IMR-90 (cell line): ENCODE data around the gene ADAP1. TPM values are rescaled to one million over a fixed set of nuclear protein-coding genes. Genes with fewer than 3 reads are reported as not detected.

Experiments used
- ATAC-seq: fragments of 200-7000 bp; cut with Tn5 transposase; 2 replicates; pipeline ENCODE4 v1.9.1; 2020; ENCODE audit warnings: low read depth, mild to moderate bottlenecking, moderate library complexity
- BruUV-seq: library from RNA; stranded (reverse); fragments of 400-500 nt; replicated peaks from 2 replicates; lab custom pipeline; 2021; lab: Mats Ljungman, UMichigan
- CTCF ChIA-PET: fragments of 300-600 bp; formaldehyde crosslinking; extraction: SDS; loops from one replicate; lab custom pipeline; 2021; ENCODE audit warnings: antibody characterized with exemption; lab: Yijun Ruan, JAX
- POLR2A ChIA-PET: fragments of 300-600 bp; sonication (Branson Sonifier 250); formaldehyde crosslinking; loops from one replicate; lab custom pipeline; 2022; ENCODE audit warnings: antibody characterized with exemption; ENCODE audit not compliant: unreplicated experiment; lab: Charles Lee
- DNase-seq: peaks from one replicate; pipeline ENCODE4 v3.0.0; 2013
- H2AFZ ChIP-seq: replicated peaks from 2 replicates; pipeline ENCODE3; 2013; ENCODE audit warnings: low read length, mild to moderate bottlenecking; ENCODE audit not compliant: poor library complexity
- H2AK5ac ChIP-seq: 2 replicates; pipeline ENCODE4 v1.6.1; 2013; ENCODE audit warnings: low read depth, low read length, inconsistent platforms
- H2AK9ac ChIP-seq: replicated peaks from 2 replicates; pipeline ENCODE3; 2013; ENCODE audit warnings: mild to moderate bottlenecking, low read depth, low read length, moderate library complexity; ENCODE audit not compliant: poor library complexity
- H2BK120ac ChIP-seq: 2 replicates; pipeline ENCODE4 v1.6.1; 2013; ENCODE audit warnings: low read depth, low read length, inconsistent platforms
- H2BK15ac ChIP-seq: 3 replicates; pipeline ENCODE4 v1.6.1; 2013; ENCODE audit warnings: low read depth, low read length, inconsistent platforms
- H2BK20ac ChIP-seq: 2 replicates; pipeline ENCODE4 v1.6.1; 2013; ENCODE audit warnings: low read depth, mild to moderate bottlenecking, inconsistent platforms, low read length, moderate library complexity
- H2BK5ac ChIP-seq: 2 replicates; pipeline ENCODE4 v1.6.1; 2013; ENCODE audit warnings: mild to moderate bottlenecking, low read depth, low read length, inconsistent platforms; ENCODE audit not compliant: poor library complexity, severe bottlenecking
- H3K14ac ChIP-seq: replicated peaks from 2 replicates; pipeline ENCODE4 v1.6.1; 2013; ENCODE audit warnings: low read depth, low read length, inconsistent platforms
- H3K18ac ChIP-seq: 2 replicates; pipeline ENCODE4 v1.6.1; 2013; ENCODE audit warnings: low read depth, low read length, control low read depth
- H3K23ac ChIP-seq: 2 replicates; pipeline ENCODE4 v1.6.1; 2013; ENCODE audit warnings: low read depth, low read length, inconsistent platforms
- H3K27ac ChIP-seq: 2 replicates; pipeline ENCODE4 v1.5.1; 2013; ENCODE audit warnings: mild to moderate bottlenecking, control low read depth, low read length; ENCODE audit not compliant: insufficient read depth
- H3K27me3 ChIP-seq: 2 replicates; pipeline ENCODE4 v1.6.1; 2013; ENCODE audit warnings: low read length; ENCODE audit not compliant: control insufficient read depth, insufficient read depth
- H3K36me3 ChIP-seq: 2 replicates; pipeline ENCODE4 v1.6.1; 2013; ENCODE audit warnings: low read length, mixed read lengths; ENCODE audit not compliant: control insufficient read depth, insufficient read depth
- H3K4ac ChIP-seq: 2 replicates; pipeline ENCODE4 v1.6.1; 2013; ENCODE audit warnings: low read depth, low read length, inconsistent platforms
- H3K4me1 ChIP-seq: 2 replicates; pipeline ENCODE4 v1.6.1; 2013; ENCODE audit warnings: low read length, mixed read lengths; ENCODE audit not compliant: control insufficient read depth, insufficient read depth
- H3K4me2 ChIP-seq: 2 replicates; pipeline ENCODE4 v1.6.1; 2013; ENCODE audit warnings: low read depth, mild to moderate bottlenecking, control low read depth, low read length, moderate library complexity
- H3K4me3 ChIP-seq: 2 replicates; pipeline ENCODE4 v1.5.1; 2013; ENCODE audit warnings: low read depth, mild to moderate bottlenecking, control low read depth, low read length, moderate library complexity; ENCODE audit not compliant: insufficient read depth
- H3K56ac ChIP-seq: 2 replicates; pipeline ENCODE4 v1.6.1; 2013; ENCODE audit warnings: low read length, inconsistent platforms; ENCODE audit not compliant: insufficient read depth; ENCODE audit errors: extremely low read depth
- H3K79me1 ChIP-seq, 2 experiments: 2 replicates each; pipeline ENCODE4 v1.6.1; 2013; ENCODE audit warnings: low read length in 2 of 2, inconsistent platforms in 1 of 2, low read depth in 1 of 2
- H3K9ac ChIP-seq: 2 replicates; pipeline ENCODE4 v1.6.1; 2013; ENCODE audit warnings: low read depth, low read length, control low read depth
- H3K9me1 ChIP-seq: 2 replicates; pipeline ENCODE4 v1.6.1; 2013; ENCODE audit warnings: low read length, inconsistent platforms; ENCODE audit not compliant: insufficient read depth
- H3K9me3 ChIP-seq: 2 replicates; pipeline ENCODE4 v1.6.1; 2013; ENCODE audit warnings: low read length; ENCODE audit not compliant: control insufficient read depth, insufficient read depth
- H4K20me1 ChIP-seq: 2 replicates; pipeline ENCODE4 v1.6.1; 2013; ENCODE audit warnings: low read length, inconsistent platforms; ENCODE audit not compliant: insufficient read depth
- H4K5ac ChIP-seq: 2 replicates; pipeline ENCODE4 v1.6.1; 2013; ENCODE audit warnings: mild to moderate bottlenecking, low read depth, low read length, control low read depth
- H4K8ac ChIP-seq, 2 experiments: 2 replicates each; pipeline ENCODE4 v1.6.1; 2013; ENCODE audit warnings: low read depth in 2 of 2, low read length in 2 of 2, control low read depth in 1 of 2, inconsistent platforms in 1 of 2
- H4K91ac ChIP-seq: 2 replicates; pipeline ENCODE4 v1.6.1; 2013; ENCODE audit warnings: low read depth, low read length, inconsistent platforms; ENCODE audit not compliant: insufficient read depth
- BHLHE40 ChIP-seq: fragments of 150-350 bp; IDR thresholded peaks from 2 replicates; pipeline ENCODE4 v1.6.1; 2016; ENCODE audit warnings: mild to moderate bottlenecking, low read depth, low read length
- CHD1 ChIP-seq: IDR thresholded peaks from 2 replicates; pipeline ENCODE4 v1.6.1; 2012; ENCODE audit warnings: low read depth, low read length, improper control_type of control experiment
- CTCF ChIP-seq: conservative IDR thresholded peaks from 2 replicates; pipeline ENCODE4 v1.5.1; 2012; ENCODE audit warnings: mild to moderate bottlenecking, low read depth, low read length, improper control_type of control experiment
- ELK1 ChIP-seq: fragments of 150-350 bp; IDR thresholded peaks from 2 replicates; pipeline ENCODE4 v1.6.1; 2016; ENCODE audit warnings: low read depth, mild to moderate bottlenecking, low read length, moderate library complexity, borderline replicate concordance
- FOS ChIP-seq: fragments of 150-350 bp; IDR thresholded peaks from 2 replicates; pipeline ENCODE4 v1.6.1; 2016; ENCODE audit warnings: low read depth, low read length
- POLR2A ChIP-seq: IDR thresholded peaks from 2 replicates; pipeline ENCODE4 v1.6.1; 2012; ENCODE audit warnings: mild to moderate bottlenecking, low read depth, low read length
- RAD21 ChIP-seq: IDR thresholded peaks from 2 replicates; pipeline ENCODE4 v1.6.1; 2012; ENCODE audit warnings: low read length, improper control_type of control experiment
- RCOR1 ChIP-seq: IDR thresholded peaks from 2 replicates; pipeline ENCODE4 v1.6.1; 2012; ENCODE audit warnings: mild to moderate bottlenecking, low read length, improper control_type of control experiment; ENCODE audit not compliant: insufficient replicate concordance
- RFX5 ChIP-seq: IDR thresholded peaks from 2 replicates; pipeline ENCODE4 v1.8.0; 2012; ENCODE audit warnings: low read depth, mild to moderate bottlenecking, low read length, moderate library complexity
- USF2 ChIP-seq: fragments of 150-350 bp; IDR thresholded peaks from 2 replicates; pipeline ENCODE4 v1.6.1; 2017; ENCODE audit warnings: mild to moderate bottlenecking, antibody characterized with exemption, low read length, low read depth
- WGBS, 2 experiments: methylation state at CpG; one replicate each; pipeline versions ENCODE4 v1.1.5 to v1.1.7; 2013; ENCODE audit warnings: missing lambda C conversion rate in 2 of 2; ENCODE audit not compliant: insufficient read length in 1 of 2; ENCODE audit errors: extremely low coverage in 2 of 2; 5-methylcytosine and 5-hydroxymethylcytosine counted together
- dilution Hi-C: fragments of 300-500 bp; cut with HindIII; formaldehyde crosslinking; loops from one replicate; pipeline ENCODE4 v1.14.3; 2018; ENCODE audit warnings: low sequenced_read_pairs; ENCODE audit not compliant: unreplicated experiment
- in situ Hi-C: fragments of 300-500 bp; cut with MboI; formaldehyde crosslinking; loops from 3 replicates; pipeline ENCODE4 v1.14.3; 2019; ENCODE audit warnings: low sequenced_read_pairs, inconsistent platforms, mixed read lengths
- intact Hi-C: fragments of 100-400 bp; cut with micrococcal nuclease; formaldehyde crosslinking; loops from 2 replicates; pipeline ENCODE4 v1.10.0; 2022
- polyA plus RNA-seq, 3 experiments: library from polyadenylated mRNA; depleted of rRNA; stranded (reverse); fragments of >200 nt; gene quantifications; 2 replicates each; pipeline ENCODE4 v1.2.3, GENCODE V29; 2012; ENCODE audit warnings: low replicate concordance in 1 of 3
- total RNA-seq: library from RNA; depleted of rRNA; stranded (reverse); fragments of >200 nt; gene quantifications from 2 replicates; pipeline ENCODE4 v1.2.3, GENCODE V29; 2012

ADAP1 gene
- total and polyA plus RNA-seq, 2 of the 4 experiments (the other 2 are of a cell fraction): 1.4 to 2.0 TPM

- whole genome bisulfite sequencing, 2 experiments: 90% methylated on average over 7 of the region's 14 CpGs; no CpG with 5 or more reads in 1 of the 2 experiments
- Histone ChIP-seq H3K9me1 (0 out of 2 replicates have a peak, but pooled peaks cover 5% of the 10 kb centered on the region), H2AFZ (no peak overlapping the region), H2BK5ac (no peak overlapping the region), H4K20me1 (peaks cover 11% of the 10 kb centered on the region; the same call in 1 of the 2 replicates), H3K27ac (no peak overlapping the region), H3K14ac (no peak overlapping the region), H3K56ac (no peak overlapping the region), H3K36me3 (peaks cover 41% of the 10 kb centered on the region), H3K27me3 (no peaks in the 10 kb centered on the region), H2AK9ac (no peak overlapping the region), H3K9ac (no peak overlapping the region), H2BK20ac (no peak overlapping the region), H3K23ac (no peak overlapping the region), H4K5ac (no peak overlapping the region), H3K4ac (no peak overlapping the region), H4K8ac (no peak overlapping the region), H3K79me1 (peaks cover 3 to 13% of the 10 kb centered on the region in 2 experiments; a peak in 3 of 4 replicates), H2BK120ac (no peak overlapping the region), H4K91ac (no peak overlapping the region), H3K4me2 (no peak overlapping the region), H2AK5ac (no peak overlapping the region), H3K18ac (no peak overlapping the region), H3K4me3 (no peak overlapping the region), H3K9me3 (no peaks in the 10 kb centered on the region), H3K4me1 (peaks cover 5% of the 10 kb centered on the region), H2BK15ac (no peak overlapping the region)
- POLR2A ChIA-PET: no interaction called here
- CTCF ChIA-PET: no interaction called here
- intact Hi-C loops: no loop called here
- TF ChIP-seq ELK1 (no peak), FOS (no peak), BHLHE40 (no peak), CTCF (no peak), USF2 (no peak), POLR2A (no peak), RCOR1 (no peak), RAD21 (no peak), RFX5 (no peak), CHD1 (no peak)
- no TSS peak for BruUV-seq
- no peak for ATAC-seq
- DNase-seq: no peak
- dilution Hi-C loops: no loop called here
- in situ Hi-C loops: no loop called here
Observed at GRCh38 chr7:897086-897485, 57.4 kb downstream of the ADAP1 start.
